OCI-M2 (cell line): ENCODE results near the gene GMDS.

Source experiments
- DNase-seq: peaks from one replicate; lab custom pipeline; 2025; ENCODE audit not compliant: unreplicated experiment; lab: John Stamatoyannopoulos, UW

GMDS gene

DNA sequence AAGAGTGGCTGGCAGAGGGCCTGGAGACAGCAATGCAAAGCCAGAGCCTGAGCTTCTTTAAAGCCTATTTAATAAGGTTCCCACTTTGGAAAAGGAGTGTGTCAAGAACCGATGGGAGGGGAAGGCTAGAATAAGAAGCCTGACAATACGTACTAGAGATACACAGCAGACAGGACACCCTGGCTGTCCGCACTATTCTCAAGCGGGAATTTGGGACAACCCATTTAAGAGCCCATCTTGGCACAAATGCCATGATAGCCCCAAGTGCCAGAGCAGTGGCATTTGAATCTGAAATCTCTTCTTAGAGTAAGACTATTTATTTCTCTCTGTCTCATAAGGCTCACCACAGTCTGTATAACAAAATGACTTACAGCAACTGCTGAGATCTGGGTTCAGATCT is 3.1 kb downstream of the GMDS start:
- DNase-seq = no peak

DNA sequence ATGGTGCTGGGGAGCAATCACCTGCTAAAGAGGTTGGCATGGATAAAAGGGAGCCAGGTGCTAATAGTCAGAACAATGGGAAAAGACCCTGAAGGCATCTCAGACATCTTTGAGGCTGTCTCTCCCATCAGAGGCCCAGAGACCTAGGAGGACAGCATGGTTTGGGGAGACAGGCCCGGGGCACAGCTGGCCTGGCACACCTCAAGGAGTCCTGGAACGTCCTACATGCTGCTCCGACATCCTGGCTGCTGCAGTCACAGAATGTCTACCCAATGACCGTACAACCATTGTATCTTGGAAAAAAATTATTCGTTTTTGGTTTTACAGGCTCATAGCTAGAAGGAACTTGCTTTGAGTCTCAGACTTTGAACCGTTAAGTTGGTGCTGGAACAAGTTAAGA is 4.4 kb downstream of the GMDS start:
- no peak for DNase-seq

- no peak for DNase-seq
Observed at GRCh38 chr6:2237001-2237400, 8.4 kb downstream of the GMDS start.

DNA sequence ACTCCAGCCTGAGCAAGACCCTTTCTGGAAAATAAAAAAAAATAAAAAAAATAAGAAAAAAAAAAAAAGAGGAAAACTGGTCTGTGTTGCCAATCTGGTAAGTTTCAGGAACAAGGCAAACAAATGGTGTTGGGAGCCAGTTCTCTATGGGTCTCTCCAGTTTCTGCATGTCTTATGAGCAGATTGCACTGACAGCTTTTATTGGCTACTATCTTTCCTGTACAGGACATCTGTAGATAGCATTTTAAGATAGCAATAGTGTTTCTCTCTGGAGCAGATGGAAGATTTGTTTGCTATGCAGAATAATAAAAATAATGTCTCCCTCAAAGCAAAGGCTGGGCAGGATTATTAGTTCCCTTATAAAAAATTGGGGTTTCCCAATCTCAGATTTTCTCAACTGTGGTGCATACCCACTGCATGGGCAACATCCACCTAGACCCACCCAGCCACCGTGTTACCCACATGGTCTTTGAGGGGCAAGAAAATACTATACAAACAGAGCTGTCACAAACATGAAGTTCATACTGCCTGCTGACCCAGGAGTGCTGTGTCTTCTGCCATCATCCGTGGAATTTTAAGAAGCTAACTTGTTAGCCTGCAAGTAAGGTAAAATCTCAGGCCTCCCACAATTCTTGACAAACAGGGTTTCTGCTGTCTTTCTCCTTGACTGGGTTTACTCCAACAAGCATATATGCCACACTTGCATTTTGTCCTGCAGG is 9.5 kb downstream of the GMDS start:
- no peak for DNase-seq

DNA sequence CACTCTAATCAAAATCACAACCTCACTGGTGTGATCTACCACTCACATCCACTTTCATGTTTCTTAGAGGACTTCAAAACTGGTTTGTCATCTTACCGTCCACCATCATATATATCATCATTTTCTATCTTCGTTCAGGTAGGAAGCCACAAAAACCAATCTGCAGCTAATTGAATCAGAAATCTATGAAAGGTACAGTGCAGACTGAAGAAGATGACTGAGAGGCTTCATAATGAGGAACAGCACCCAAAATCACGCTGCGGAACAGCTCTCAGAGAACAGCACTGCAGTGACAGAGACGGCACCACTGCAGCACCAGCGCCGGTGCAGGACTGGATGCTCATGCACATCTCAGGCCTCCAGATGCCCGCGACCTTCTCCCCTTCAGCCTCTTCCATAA is 13.0 kb downstream of the GMDS start:
- DNase-seq = no peak

- no peak for DNase-seq
Observed at GRCh38 chr6:2231438-2231837, 14.0 kb downstream of the GMDS start.

GRCh38 chr6:2230659-2231277 is 14.6 kb downstream of the GMDS start:
- no peak for DNase-seq

- DNase-seq = no peak
Observed at GRCh38 chr6:2229742-2230141, 15.7 kb downstream of the GMDS start.

DNA sequence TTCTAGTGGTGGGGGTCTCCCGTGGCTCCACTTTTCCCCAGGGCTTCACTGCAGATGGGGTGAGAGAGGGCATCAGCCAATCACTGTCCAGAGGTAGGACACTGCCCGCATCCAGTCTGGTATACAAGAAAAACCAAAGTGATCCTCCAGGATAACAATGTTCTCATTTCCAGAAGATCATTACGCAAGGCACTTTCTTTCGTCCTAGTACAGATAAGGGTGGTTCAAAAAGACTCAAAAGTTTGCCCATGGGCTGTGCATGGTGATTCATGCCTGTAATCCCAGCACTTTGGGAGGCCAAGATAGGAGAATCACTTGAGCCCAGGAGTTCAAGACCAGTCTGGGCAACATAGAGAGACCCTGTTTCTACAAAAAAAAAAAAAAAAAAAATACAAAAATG is 16.4 kb downstream of the GMDS start:
- no peak for DNase-seq

DNA sequence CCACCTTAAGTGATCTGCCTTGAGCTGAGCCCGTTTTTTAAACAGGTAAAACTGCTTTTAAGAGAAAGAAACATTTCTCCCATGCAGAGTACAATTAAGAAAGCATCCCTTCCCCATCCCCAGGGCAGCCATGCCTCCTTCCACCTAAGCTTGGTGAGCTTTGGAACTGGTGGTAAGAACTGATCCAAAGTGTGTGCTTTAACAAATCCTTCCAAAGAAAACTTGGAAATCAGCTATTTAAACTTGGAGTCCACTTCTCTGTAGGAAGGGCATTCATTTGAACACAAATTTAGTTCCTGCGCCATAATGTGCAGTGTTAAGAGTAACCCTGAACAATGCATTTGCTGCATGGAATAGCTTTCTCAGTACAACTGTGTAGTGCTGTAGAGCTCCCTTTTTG is 17.0 kb downstream of the GMDS start:
- no peak for DNase-seq

DNA sequence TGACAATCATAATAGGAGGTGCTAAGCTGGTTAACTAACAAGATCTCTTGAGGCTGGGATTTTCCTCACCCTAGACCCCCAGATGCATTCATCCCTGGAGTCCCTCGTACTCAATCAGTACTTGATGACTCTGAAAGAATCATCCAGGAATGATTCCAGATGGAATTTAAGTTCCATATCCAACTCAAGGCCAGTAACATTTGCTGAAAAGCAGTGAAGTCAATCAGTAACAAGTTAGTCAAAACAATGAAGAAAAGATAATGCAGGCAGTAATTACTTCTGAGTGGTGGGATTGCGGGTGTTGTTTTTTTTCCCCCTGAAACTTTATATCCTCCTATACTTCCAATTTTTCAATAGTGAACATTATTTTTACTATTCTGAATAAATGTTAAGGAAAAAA is 18.6 kb downstream of the GMDS start:
- DNase-seq = no peak

- no peak for DNase-seq
Observed at GRCh38 chr6:2225422-2226392, 19.7 kb downstream of the GMDS start.

DNA sequence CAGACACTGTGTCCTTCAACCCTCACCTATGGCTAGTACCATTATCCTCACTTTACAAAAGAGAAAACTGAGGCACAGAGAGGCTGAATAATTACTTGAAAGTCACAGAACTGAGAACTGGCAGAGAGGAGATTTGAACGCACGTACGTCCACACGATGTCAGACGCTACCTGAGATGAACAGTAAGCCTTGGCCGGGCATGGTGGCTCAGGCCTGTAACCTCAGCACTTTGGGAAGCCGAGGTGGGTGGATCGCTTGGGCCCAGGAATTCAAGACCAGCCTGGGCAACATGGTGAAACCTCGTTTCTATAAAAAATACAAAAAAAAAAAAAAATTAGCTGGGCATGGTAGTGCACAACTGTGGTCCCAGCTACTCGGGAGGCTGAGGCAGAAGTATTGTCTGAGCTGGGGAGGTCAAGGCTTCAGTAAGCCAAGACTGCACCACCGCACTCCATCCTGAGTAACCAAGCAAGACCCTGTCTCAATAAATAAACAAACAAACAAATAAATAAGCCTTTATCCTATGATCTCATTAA is 20.5 kb downstream of the GMDS start:
- DNase-seq = no peak

DNA sequence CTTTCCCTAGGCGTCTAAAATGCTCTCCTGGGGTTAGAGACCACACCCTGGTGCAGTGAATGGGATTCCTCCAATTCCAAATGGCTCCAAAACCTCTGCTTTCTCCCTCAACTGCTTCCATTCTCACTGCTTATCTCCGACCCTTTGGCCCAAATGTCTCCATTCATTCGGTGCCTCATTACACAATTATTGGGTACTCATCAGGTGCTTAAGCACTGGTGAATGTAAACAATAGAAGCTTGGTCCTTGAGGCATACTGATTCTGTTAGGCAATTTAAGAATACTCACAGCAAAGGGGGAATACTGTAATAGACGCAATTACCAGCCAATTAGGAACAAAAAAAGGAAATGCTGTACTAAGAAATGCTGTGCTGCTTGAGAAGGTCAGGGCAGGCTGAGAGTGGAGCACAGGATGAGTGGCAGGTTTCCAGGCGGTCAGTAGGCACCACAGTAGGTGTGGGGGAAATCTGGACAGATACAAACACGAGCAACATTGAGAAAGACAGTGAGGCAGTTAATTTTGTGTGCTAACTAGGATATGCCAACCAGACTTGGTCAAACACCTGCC is 23.0 kb downstream of the GMDS start:
- DNase-seq = no peak

GRCh38 chr6:2221726-2222274 is 23.6 kb downstream of the GMDS start:
- no peak for DNase-seq

DNA sequence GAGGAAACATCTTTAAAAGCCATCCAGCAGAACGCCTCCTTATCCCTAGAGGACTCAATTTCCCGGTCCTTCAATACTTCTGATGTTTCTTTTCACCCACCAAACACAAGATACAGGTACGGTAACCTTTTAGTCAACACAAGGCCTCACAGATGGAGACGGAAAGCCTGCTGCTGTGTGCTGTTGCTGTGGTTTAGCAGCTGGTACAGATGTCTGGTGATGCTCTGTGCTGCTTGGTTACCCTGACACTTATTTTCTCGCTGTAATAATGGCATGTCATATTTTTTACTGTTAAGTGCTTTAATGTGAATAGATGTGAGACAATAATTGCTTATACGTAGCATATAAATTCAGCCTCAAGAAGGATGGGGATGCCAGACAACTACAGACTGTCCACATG is 25.3 kb downstream of the GMDS start:
- no peak for DNase-seq

DNA sequence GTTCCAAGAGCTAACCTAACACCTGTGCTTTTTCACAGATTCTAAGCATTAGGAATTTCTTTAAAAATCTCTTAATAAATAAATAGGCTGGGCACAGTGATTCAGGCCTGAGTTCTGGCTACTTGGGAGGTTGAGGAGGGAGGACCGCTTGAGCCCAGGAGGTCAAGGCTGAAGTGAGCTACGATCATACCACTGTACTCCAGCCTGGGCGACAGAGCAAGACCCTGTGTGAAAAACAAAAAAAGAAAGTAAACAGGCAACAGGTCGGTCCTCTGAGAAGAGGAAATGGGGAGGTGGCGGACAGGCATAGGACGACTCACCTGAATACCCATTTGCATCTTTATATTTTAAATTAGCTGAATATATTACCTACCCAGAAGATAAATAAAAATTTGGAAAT is 26.5 kb downstream of the GMDS start:
- DNase-seq = no peak

GRCh38 chr6:2216794-2217383 is 28.5 kb downstream of the GMDS start:
- DNase-seq = no peak

DNA sequence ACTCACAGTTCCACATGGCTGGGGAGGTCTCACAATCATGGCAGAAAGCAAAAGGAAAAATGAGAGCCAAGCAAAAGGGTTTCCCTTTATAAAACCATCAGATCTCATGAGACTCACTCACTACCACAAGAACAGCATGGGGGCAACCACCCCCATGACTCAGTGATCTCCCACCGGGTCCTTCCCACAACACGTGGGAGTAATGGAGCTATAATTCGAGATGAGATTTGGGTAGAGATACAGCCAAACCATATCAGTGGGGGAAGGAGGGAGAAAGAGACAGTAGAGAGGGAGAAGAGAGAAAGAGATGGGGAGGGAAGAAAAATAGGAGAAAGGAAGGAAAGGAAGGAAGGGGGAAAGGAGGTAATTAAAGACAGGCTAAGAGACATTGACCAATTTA is 30.1 kb downstream of the GMDS start:
- no peak for DNase-seq

GRCh38 chr6:2213086-2213485 is 32.3 kb downstream of the GMDS start:
- DNase-seq = no peak
